SJCRH30 (cell line): ENCODE data around the gene TMEM271. TPM values are rescaled to one million over a fixed set of nuclear protein-coding genes. Genes with fewer than 3 reads are reported as not detected.
"Not testable (repeated sequence)": the region's sequence is repeated elsewhere in the genome, so short reads cannot be mapped to it uniquely, and the experiment has no call there.

Source experiments
- DNase-seq, 2 experiments: peaks; one replicate each; pipeline ENCODE4 v3.0.0-alpha.2; 2015 to 2020
- H3K27ac ChIP-seq: fragments of 250-450 bp; sonication (Bioruptor Pico); 2 replicates; pipeline ENCODE4 v1.5.1; 2020; ENCODE audit warnings: mild to moderate bottlenecking, moderate library complexity
- H3K27me3 ChIP-seq: fragments of 250-450 bp; sonication (Bioruptor Pico); 2 replicates; pipeline ENCODE4 v1.5.1; 2020; ENCODE audit warnings: mild to moderate bottlenecking, moderate library complexity
- H3K36me3 ChIP-seq: fragments of 250-450 bp; sonication (Bioruptor Pico); 2 replicates; pipeline ENCODE4 v1.5.1; 2020; ENCODE audit warnings: mild to moderate bottlenecking, moderate library complexity
- H3K4me1 ChIP-seq: fragments of 250-450 bp; sonication (Bioruptor Pico); 2 replicates; pipeline ENCODE4 v1.5.1; 2020; ENCODE audit warnings: mild to moderate bottlenecking, moderate library complexity
- H3K4me3 ChIP-seq: fragments of 250-450 bp; sonication (Bioruptor Pico); 2 replicates; pipeline ENCODE4 v1.5.1; 2020; ENCODE audit warnings: mild to moderate bottlenecking, moderate library complexity
- H3K9me3 ChIP-seq: fragments of 250-450 bp; sonication (Bioruptor Pico); replicated peaks from 2 replicates; pipeline ENCODE4 v1.5.1; 2020; ENCODE audit warnings: mild to moderate bottlenecking, moderate library complexity
- total RNA-seq: library from RNA; depleted of rRNA; stranded (reverse); fragments of >200 nt; shearing (Covaris generic); gene quantifications from 2 replicates; pipeline ENCODE4 v1.2.3, GENCODE V29; 2014

The TMEM271 gene
- total RNA-seq, 1 experiment from 2014 or later = 1.4 TPM

- no peak for DNase-seq
- no peaks in the 10 kb centered on the region for H3K36me3 ChIP-seq
- H3K9me3 ChIP-seq = 0 out of 2 replicates have a peak, but pooled peaks cover 4% of the 10 kb centered on the region
- no peak overlapping the region for H3K4me3 ChIP-seq
- H3K4me1 ChIP-seq = no peaks in the 10 kb centered on the region
- H3K27me3 ChIP-seq = no peaks in the 10 kb centered on the region; the same call in 1 of the 2 replicates
- no peak overlapping the region for H3K27ac ChIP-seq
Observed at GRCh38 chr4:598925-599324, 22.8 kb upstream of the TMEM271 start.

GRCh38 chr4:592825-593520 is 16.9 kb upstream of the TMEM271 start:
- Histone ChIP-seq H3K27me3 (no peaks in the 10 kb centered on the region; the same call in 1 of the 2 replicates), H3K9me3 (0 out of 2 replicates have a peak, but pooled peaks cover 4% of the 10 kb centered on the region), H3K4me3 (no peak overlapping the region), H3K36me3 (no peaks in the 10 kb centered on the region), H3K27ac (no peak overlapping the region), H3K4me1 (no peaks in the 10 kb centered on the region)
- DNase-seq = no peak

- not testable (repeated sequence) for DNase-seq, H3K9me3 ChIP-seq, H3K27ac ChIP-seq, H3K36me3 ChIP-seq, H3K4me1 ChIP-seq, H3K4me3 ChIP-seq, H3K27me3 ChIP-seq
Observed at GRCh38 chr4:592178-592577, 16.1 kb upstream of the TMEM271 start.

- Histone ChIP-seq H3K4me3 (no peak overlapping the region), H3K4me1 (no peaks in the 10 kb centered on the region), H3K27me3 (no peaks in the 10 kb centered on the region; the same call in 1 of the 2 replicates), H3K27ac (no peak overlapping the region), H3K36me3 (no peaks in the 10 kb centered on the region), H3K9me3 (0 out of 2 replicates have a peak, but pooled peaks cover 4% of the 10 kb centered on the region)
- no peak for DNase-seq
Observed at GRCh38 chr4:590313-590841, 14.3 kb upstream of the TMEM271 start.

- DNase-seq = no peak
Observed at GRCh38 chr4:589219-589963, 13.3 kb upstream of the TMEM271 start.

GRCh38 chr4:588351-588849 is 12.3 kb upstream of the TMEM271 start:
- Histone ChIP-seq H3K4me3 (no peak overlapping the region), H3K27me3 (no peaks in the 10 kb centered on the region), H3K4me1 (no peaks in the 10 kb centered on the region), H3K9me3 (no peaks in the 10 kb centered on the region; the same call in 1 of the 2 replicates), H3K27ac (no peak overlapping the region), H3K36me3 (no peaks in the 10 kb centered on the region)
- DNase-seq = no peak

More at GRCh38 chr4:589219-589963, 13.3 kb upstream of the TMEM271 start:
- Histone ChIP-seq H3K27ac (no peak overlapping the region), H3K4me3 (no peak overlapping the region), H3K4me1 (no peaks in the 10 kb centered on the region), H3K9me3 (0 out of 2 replicates have a peak, but pooled peaks cover 1% of the 10 kb centered on the region), H3K27me3 (no peaks in the 10 kb centered on the region), H3K36me3 (no peaks in the 10 kb centered on the region)

GRCh38 chr4:587671-588350 is 11.7 kb upstream of the TMEM271 start:
- Histone ChIP-seq H3K36me3 (no peaks in the 10 kb centered on the region), H3K27ac (no peak overlapping the region), H3K9me3 (no peaks in the 10 kb centered on the region; the same call in 1 of the 2 replicates), H3K4me3 (no peak overlapping the region), H3K27me3 (no peaks in the 10 kb centered on the region), H3K4me1 (no peaks in the 10 kb centered on the region)
- DNase-seq = no peak

GRCh38 chr4:583820-584219 is 7.7 kb upstream of the TMEM271 start:
- H3K4me3 ChIP-seq = no peak overlapping the region
- no peaks in the 10 kb centered on the region for H3K36me3 ChIP-seq
- no peaks in the 10 kb centered on the region; the same call in 1 of the 2 replicates for H3K9me3 ChIP-seq
- no peak for DNase-seq
- no peaks in the 10 kb centered on the region for H3K27me3 ChIP-seq
- H3K27ac ChIP-seq = no peak overlapping the region
- peaks cover 2% of the 10 kb centered on the region; the same call in 1 of the 2 replicates for H3K4me1 ChIP-seq

- Histone ChIP-seq H3K36me3 (no peaks in the 10 kb centered on the region), H3K9me3 (no peaks in the 10 kb centered on the region; the same call in 1 of the 2 replicates), H3K4me3 (no peak overlapping the region), H3K4me1 (peaks cover 2% of the 10 kb centered on the region; the same call in 1 of the 2 replicates), H3K27ac (no peak overlapping the region), H3K27me3 (no peaks in the 10 kb centered on the region)
- no peak for DNase-seq
Observed at GRCh38 chr4:581753-582361, 5.8 kb upstream of the TMEM271 start.

GRCh38 chr4:581181-581580 is 5.1 kb upstream of the TMEM271 start:
- no peaks in the 10 kb centered on the region; the same call in 1 of the 2 replicates for H3K9me3 ChIP-seq
- DNase-seq = no peak

GRCh38 chr4:579543-580175 is 3.6 kb upstream of the TMEM271 start:
- no peak overlapping the region for H3K4me3 ChIP-seq
- H3K9me3 ChIP-seq = no peaks in the 10 kb centered on the region; the same call in 1 of the 2 replicates
- no peak overlapping the region for H3K27ac ChIP-seq
- DNase-seq = peak in 1 of 2 experiments; percentile 30
- H3K36me3 ChIP-seq = no peaks in the 10 kb centered on the region
- no peaks in the 10 kb centered on the region for H3K27me3 ChIP-seq
- peaks cover 2% of the 10 kb centered on the region; the same call in 1 of the 2 replicates for H3K4me1 ChIP-seq

More at GRCh38 chr4:581181-581580, 5.1 kb upstream of the TMEM271 start:
- no peak overlapping the region for H3K27ac ChIP-seq
- H3K27me3 ChIP-seq = no peaks in the 10 kb centered on the region
- H3K4me3 ChIP-seq = no peak overlapping the region
- no peaks in the 10 kb centered on the region for H3K36me3 ChIP-seq
- peaks cover 2% of the 10 kb centered on the region; the same call in 1 of the 2 replicates for H3K4me1 ChIP-seq

- Histone ChIP-seq H3K9me3 (no peaks in the 10 kb centered on the region; the same call in 1 of the 2 replicates), H3K27ac (no peak overlapping the region), H3K36me3 (no peaks in the 10 kb centered on the region), H3K27me3 (no peaks in the 10 kb centered on the region), H3K4me3 (no peak overlapping the region), H3K4me1 (peaks cover 2% of the 10 kb centered on the region; the same call in 1 of the 2 replicates)
- DNase-seq = no peak
Observed at GRCh38 chr4:578451-579443, 2.7 kb upstream of the TMEM271 start.
